HG02642 (cell line): ENCODE data around the gene CYB561D1.
"Not testable (repeated sequence)": the region's sequence is repeated elsewhere in the genome, so short reads cannot be mapped to it uniquely, and the experiment has no call there.

Experiments
- ATAC-seq: cut with Tn5 transposase; IDR thresholded peaks from one replicate; pipeline ENCODE4 v1.9.1; 2021; ENCODE audit warnings: mild to moderate bottlenecking; ENCODE audit not compliant: unreplicated experiment, poor library complexity

Gene CYB561D1

GRCh38 chr1:109493805-109494539 lies at the start of gene CYB561D1:
Gene CYB561D1 (plus strand): TSS chr1:109494094. CDS start chr1:109494140, 46 bp downstream.
- ATAC-seq = peak; percentile 89

GRCh38 chr1:109444346-109444745 lies 49.5 kb upstream of the CYB561D1 start:
- ATAC-seq = no peak

- not testable (repeated sequence) for ATAC-seq
Observed at GRCh38 chr1:109445949-109446695, 47.8 kb upstream of the CYB561D1 start.

GRCh38 chr1:109447524-109447923 lies 46.4 kb upstream of the CYB561D1 start:
- no peak for ATAC-seq

GRCh38 chr1:109454497-109455133 lies 39.3 kb upstream of the CYB561D1 start:
- no peak for ATAC-seq

GRCh38 chr1:109457819-109458218 lies 36.1 kb upstream of the CYB561D1 start:
- no peak for ATAC-seq

- no peak for ATAC-seq
Observed at GRCh38 chr1:109466125-109466451, 27.8 kb upstream of the CYB561D1 start.

GRCh38 chr1:109466452-109467300 lies 27.2 kb upstream of the CYB561D1 start, which contains the start of gene SYPL2:
Gene SYPL2 (plus strand): TSS chr1:109466546. CDS start chr1:109466844, 298 bp downstream.
- ATAC-seq = no peak

GRCh38 chr1:109467301-109467777 lies 26.6 kb upstream of the CYB561D1 start:
- no peak for ATAC-seq

GRCh38 chr1:109468061-109468460 lies 25.8 kb upstream of the CYB561D1 start:
- no peak for ATAC-seq

- ATAC-seq = no peak
Observed at GRCh38 chr1:109468903-109469302, 25.0 kb upstream of the CYB561D1 start.

- ATAC-seq = no peak
Observed at GRCh38 chr1:109470245-109470644, 23.6 kb upstream of the CYB561D1 start.

GRCh38 chr1:109472779-109473178 lies 21.1 kb upstream of the CYB561D1 start:
- ATAC-seq = no peak

GRCh38 chr1:109473284-109474057 lies 20.4 kb upstream of the CYB561D1 start:
- not testable (repeated sequence) for ATAC-seq

GRCh38 chr1:109474697-109475096 lies 19.2 kb upstream of the CYB561D1 start:
- ATAC-seq = no peak

- no peak for ATAC-seq
Observed at GRCh38 chr1:109475261-109475660, 18.6 kb upstream of the CYB561D1 start.

- no peak for ATAC-seq
Observed at GRCh38 chr1:109476825-109477224, 17.1 kb upstream of the CYB561D1 start.

- ATAC-seq = no peak
Observed at GRCh38 chr1:109477821-109478220, 16.1 kb upstream of the CYB561D1 start.

GRCh38 chr1:109478806-109479205 lies 15.1 kb upstream of the CYB561D1 start:
- no peak for ATAC-seq
